GM12874 (cell line): Measurements from ENCODE around the gene CCL8.

Experiments used
- CTCF ChIP-seq: IDR thresholded peaks from 2 replicates; pipeline ENCODE4 v1.5.1; 2011; ENCODE audit warnings: low read depth, mild to moderate bottlenecking, control low read depth, low read length, moderate library complexity; ENCODE audit not compliant: insufficient read depth

CCL8 gene

GRCh38 chr17:34319039-34319483, at the start of gene CCL8:
Gene CCL8 (plus strand): TSS chr17:34319435. CDS start chr17:34319502, 67 bp downstream.
- TF ChIP-seq CTCF, result no peak

- TF ChIP-seq CTCF, result no peak
These were observed 49.3 kb upstream of the CCL8 start, which contains the start of gene CCL7 for GRCh38 chr17:34269969-34270368. Gene CCL7 (plus strand): TSS chr17:34270221. CDS start chr17:34270291, 70 bp downstream.

- TF ChIP-seq CTCF, result no peak
These were observed 43.4 kb upstream of the CCL8 start for GRCh38 chr17:34275881-34276280.

GRCh38 chr17:34276826-34277225, 42.4 kb upstream of the CCL8 start:
- TF ChIP-seq CTCF, result no peak

- TF ChIP-seq CTCF, result no peak
These were observed 35.7 kb upstream of the CCL8 start for GRCh38 chr17:34283571-34283970.

- no peak for TF ChIP-seq CTCF
These were observed 33.9 kb upstream of the CCL8 start, which contains the start of gene CCL11 for GRCh38 chr17:34285286-34285792. Gene CCL11 (plus strand): TSS chr17:34285742. CDS start chr17:34285809, 67 bp downstream.

- TF ChIP-seq CTCF, result no peak
These were observed 31.4 kb upstream of the CCL8 start for GRCh38 chr17:34287875-34288274.
